GM12891 (cell line): ENCODE data around the gene LHX4.

Experiments
- PAX5 ChIP-seq: IDR thresholded peaks from 2 replicates; pipeline ENCODE4 v1.6.1; 2011; ENCODE audit warnings: low read length, moderate library complexity, mild to moderate bottlenecking; ENCODE audit not compliant: insufficient read depth, severe bottlenecking
- POLR2A ChIP-seq: IDR thresholded peaks from 2 replicates; pipeline ENCODE4 v1.6.1; 2011; ENCODE audit warnings: low read depth, low read length, control low read depth
- POLR2AphosphoS5 ChIP-seq: IDR thresholded peaks from 2 replicates; pipeline ENCODE4 v1.6.1; 2011; ENCODE audit warnings: low read depth, low read length, control low read depth
- POU2F2 ChIP-seq: IDR thresholded peaks from 2 replicates; pipeline ENCODE4 v1.6.1; 2011; ENCODE audit warnings: low read depth, mild to moderate bottlenecking, control low read depth, low read length, moderate library complexity
- TAF1 ChIP-seq: IDR thresholded peaks from 2 replicates; pipeline ENCODE4 v1.6.1; 2011; ENCODE audit warnings: low read depth, low read length, control low read depth

- no peak for TF ChIP-seq POLR2A
- TF ChIP-seq POU2F2 = no peak
- TF ChIP-seq POLR2AphosphoS5 = no peak
- no peak for TF ChIP-seq TAF1
- no peak for TF ChIP-seq PAX5
These were observed 31.9 kb upstream of the LHX4 start for GRCh38 chr1:180198196-180198595.
